ENCODE data around the gene STUM. TPM values are rescaled to one million over a fixed set of nuclear protein-coding genes. Genes with fewer than 3 reads are reported as not detected.

Gene STUM
- polyA plus RNA-seq, 1 of the 3 experiments (the other 2 are of a cell fraction), result not detected

DNA sequence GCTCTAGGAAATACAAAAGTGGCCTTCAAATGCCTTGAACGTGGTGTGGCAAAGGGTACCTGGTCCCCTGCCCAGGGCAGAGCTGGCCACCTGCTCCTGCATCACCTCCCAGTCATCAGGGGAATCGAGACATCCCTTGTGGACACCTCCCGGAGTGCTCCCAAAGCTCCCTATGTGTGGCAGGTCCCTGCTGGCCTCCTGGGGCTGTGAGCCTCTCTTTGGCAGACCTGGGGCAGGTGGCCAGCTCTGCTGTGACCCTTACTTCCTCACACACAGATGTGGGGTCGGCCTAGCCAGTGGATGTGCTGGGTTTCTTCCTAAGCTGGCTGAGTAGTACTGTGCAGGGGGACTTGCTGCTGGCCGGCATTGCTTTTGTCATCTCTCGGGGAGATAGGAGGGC is 104.0 kb downstream of the STUM start:
- H3K27ac ChIP-seq (ENCODE audit: low read depth in 2 of 2, low read length in 1 of 2), result no peak overlapping the region
- no peaks in the 10 kb centered on the region for H3K27me3 ChIP-seq (ENCODE audit: insufficient read depth)
- H2AFZ ChIP-seq (ENCODE audit: low read depth), result no peak overlapping the region
- H3K4me3 ChIP-seq (ENCODE audit: low read depth in 2 of 2, low read length in 1 of 2), result no peak overlapping the region
- ChIA-PET CTCF (interaction anchor here (1.4 to 2.2 kb wide), 3 partner anchors 10 to 44 kb away, joined by 3 to 7 read pairs (median 3); no protein-coding TSS in a partner anchor), POLR2A (no interaction called here)
- H3F3A ChIP-seq (replicated peaks; ENCODE audit: insufficient read depth), result no peaks in the 10 kb centered on the region
- no peaks in the 10 kb centered on the region for H3K9me3 ChIP-seq
- no peak overlapping the region for H3K4me2 ChIP-seq
- no peak for DNase-seq
- TF ChIP-seq, protein P1, sequence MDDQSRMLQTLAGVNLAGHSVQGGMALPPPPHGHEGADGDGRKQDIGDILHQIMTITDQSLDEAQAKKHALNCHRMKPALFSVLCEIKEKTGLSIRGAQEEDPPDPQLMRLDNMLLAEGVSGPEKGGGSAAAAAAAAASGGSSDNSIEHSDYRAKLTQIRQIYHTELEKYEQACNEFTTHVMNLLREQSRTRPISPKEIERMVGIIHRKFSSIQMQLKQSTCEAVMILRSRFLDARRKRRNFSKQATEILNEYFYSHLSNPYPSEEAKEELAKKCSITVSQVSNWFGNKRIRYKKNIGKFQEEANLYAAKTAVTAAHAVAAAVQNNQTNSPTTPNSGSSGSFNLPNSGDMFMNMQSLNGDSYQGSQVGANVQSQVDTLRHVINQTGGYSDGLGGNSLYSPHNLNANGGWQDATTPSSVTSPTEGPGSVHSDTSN (IDR thresholded peaks at IDR 0.05), result no peak
- no peak for TF ChIP-seq POLR2AphosphoS5 (IDR thresholded peaks at IDR 0.05; ENCODE audit: low read depth, low read length)
- TF ChIP-seq FOSL2 (IDR thresholded peaks at IDR 0.05; ENCODE audit: borderline replicate concordance, low read depth), result no peak
- no peak for TF ChIP-seq SIN3A (IDR thresholded peaks at IDR 0.05; ENCODE audit: borderline replicate concordance, low read depth, low read length)
- TF ChIP-seq, protein P2, sequence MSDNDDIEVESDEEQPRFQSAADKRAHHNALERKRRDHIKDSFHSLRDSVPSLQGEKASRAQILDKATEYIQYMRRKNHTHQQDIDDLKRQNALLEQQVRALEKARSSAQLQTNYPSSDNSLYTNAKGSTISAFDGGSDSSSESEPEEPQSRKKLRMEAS (IDR thresholded peaks at IDR 0.05; ENCODE audit: low read depth), result no peak
- no peak for TF ChIP-seq CHD2 (IDR thresholded peaks at IDR 0.05; ENCODE audit: low read length, partially characterized antibody)
- TF ChIP-seq JUND (IDR thresholded peaks at IDR 0.05), result no peak
- no peak for TF ChIP-seq FOXJ3 (CRISPR knock-in tag; IDR thresholded peaks at IDR 0.05)
- no peak for TF ChIP-seq MXI1 (IDR thresholded peaks at IDR 0.05; ENCODE audit: low read depth, low read length)
- no peak for TF ChIP-seq RAD21 (IDR thresholded peaks at IDR 0.05; ENCODE audit: low read length)
- no peak for TF ChIP-seq RCOR1 (IDR thresholded peaks at IDR 0.05; ENCODE audit: low read length)
- 100% methylated on average over 1 of the region's 6 CpGs for WGBS (ENCODE audit: low lambda C conversion rate)
- no peaks in the 10 kb centered on the region for H3K79me2 ChIP-seq (ENCODE audit: insufficient read depth)
- no peaks in the 10 kb centered on the region for H4K20me1 ChIP-seq (ENCODE audit: insufficient read depth)
- peaks cover 27 to 30% of the 10 kb centered on the region in 2 experiments for H3K4me1 ChIP-seq (ENCODE audit: control insufficient read depth in 1 of 2, insufficient read depth in 2 of 2, low read depth in 1 of 2, low read length in 1 of 2)
- H3K9ac ChIP-seq, result no peak overlapping the region
- no peaks in the 10 kb centered on the region for H3K36me3 ChIP-seq (replicated peaks in 1 of 2; ENCODE audit: control insufficient read depth in 1 of 2, insufficient read depth in 2 of 2, low read length in 1 of 2)
- H3K9me2 ChIP-seq, result no peaks in the 10 kb centered on the region

DNA sequence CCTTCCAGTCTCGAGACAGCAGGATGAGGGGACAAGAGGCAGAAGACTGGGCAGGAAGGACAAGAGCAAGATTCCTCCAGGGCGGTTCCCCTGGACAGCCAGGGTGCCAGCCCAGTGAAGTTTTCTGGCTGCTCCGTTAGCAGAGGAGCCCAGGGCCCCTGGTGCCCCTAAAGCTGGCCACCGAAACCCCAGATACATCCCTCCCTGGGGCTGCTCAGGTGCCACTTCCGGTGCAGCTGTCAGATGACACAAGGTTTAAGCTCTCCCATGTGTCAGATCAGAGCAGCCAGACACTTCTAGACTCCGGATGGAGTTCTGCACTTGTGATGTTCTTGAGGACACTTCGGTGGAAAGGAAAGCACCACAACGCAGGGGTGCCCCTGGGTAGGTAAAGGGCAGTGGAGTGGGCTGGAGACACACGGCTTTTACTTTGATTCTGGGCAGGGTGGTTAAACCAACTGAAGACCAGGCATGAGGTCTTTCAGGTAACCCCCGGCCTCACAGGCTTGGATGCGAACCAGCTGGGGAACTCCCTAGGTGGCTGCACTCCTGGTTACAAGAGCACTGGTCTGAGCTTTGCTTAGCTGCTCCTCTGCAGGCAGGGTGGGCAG is 104.9 kb downstream of the STUM start:
- 86% methylated on average over 10 of the region's 11 CpGs for WGBS (ENCODE audit: low lambda C conversion rate)
- no peak overlapping the region for H3K4me3 ChIP-seq (ENCODE audit: low read depth in 2 of 2, low read length in 1 of 2)
- no peaks in the 10 kb centered on the region for H3K79me2 ChIP-seq (ENCODE audit: insufficient read depth)
- H3K4me1 ChIP-seq (ENCODE audit: control insufficient read depth in 1 of 2, insufficient read depth in 2 of 2, low read depth in 1 of 2, low read length in 1 of 2), result peaks cover 30 to 32% of the 10 kb centered on the region in 2 experiments
- H3F3A ChIP-seq (replicated peaks; ENCODE audit: insufficient read depth), result no peaks in the 10 kb centered on the region
- no peaks in the 10 kb centered on the region for H4K20me1 ChIP-seq (ENCODE audit: insufficient read depth)
- DNase-seq, result no peak
- no peaks in the 10 kb centered on the region for H3K27me3 ChIP-seq (ENCODE audit: insufficient read depth)
- no peaks in the 10 kb centered on the region for H3K9me2 ChIP-seq
- TF ChIP-seq FOXM1 (IDR thresholded peaks at IDR 0.05; ENCODE audit: low read depth), result no peak
- H3K9me3 ChIP-seq, result no peaks in the 10 kb centered on the region
- CTCF ChIA-PET, result interaction anchor here (0.7 to 1.6 kb wide), 5 partner anchors 19 to 174 kb away, joined by 3 to 5 read pairs (median 3); no protein-coding TSS in a partner anchor
- no peak overlapping the region for H2AFZ ChIP-seq (ENCODE audit: low read depth)
- POLR2A ChIA-PET, result no interaction called here
- no peaks in the 10 kb centered on the region for H3K36me3 ChIP-seq (replicated peaks in 1 of 2; ENCODE audit: control insufficient read depth in 1 of 2, insufficient read depth in 2 of 2, low read length in 1 of 2)
- H3K9ac ChIP-seq, result no peak overlapping the region
- H3K4me2 ChIP-seq, result no peak overlapping the region
- no peak overlapping the region for H3K27ac ChIP-seq (ENCODE audit: low read depth in 2 of 2, low read length in 1 of 2)
